Measurements from ENCODE around the gene UBE2V1.
"Not testable (repeated sequence)": the region's sequence is repeated elsewhere in the genome, so short reads cannot be mapped to it uniquely, and the experiment has no call there.

UBE2V1 gene

DNA sequence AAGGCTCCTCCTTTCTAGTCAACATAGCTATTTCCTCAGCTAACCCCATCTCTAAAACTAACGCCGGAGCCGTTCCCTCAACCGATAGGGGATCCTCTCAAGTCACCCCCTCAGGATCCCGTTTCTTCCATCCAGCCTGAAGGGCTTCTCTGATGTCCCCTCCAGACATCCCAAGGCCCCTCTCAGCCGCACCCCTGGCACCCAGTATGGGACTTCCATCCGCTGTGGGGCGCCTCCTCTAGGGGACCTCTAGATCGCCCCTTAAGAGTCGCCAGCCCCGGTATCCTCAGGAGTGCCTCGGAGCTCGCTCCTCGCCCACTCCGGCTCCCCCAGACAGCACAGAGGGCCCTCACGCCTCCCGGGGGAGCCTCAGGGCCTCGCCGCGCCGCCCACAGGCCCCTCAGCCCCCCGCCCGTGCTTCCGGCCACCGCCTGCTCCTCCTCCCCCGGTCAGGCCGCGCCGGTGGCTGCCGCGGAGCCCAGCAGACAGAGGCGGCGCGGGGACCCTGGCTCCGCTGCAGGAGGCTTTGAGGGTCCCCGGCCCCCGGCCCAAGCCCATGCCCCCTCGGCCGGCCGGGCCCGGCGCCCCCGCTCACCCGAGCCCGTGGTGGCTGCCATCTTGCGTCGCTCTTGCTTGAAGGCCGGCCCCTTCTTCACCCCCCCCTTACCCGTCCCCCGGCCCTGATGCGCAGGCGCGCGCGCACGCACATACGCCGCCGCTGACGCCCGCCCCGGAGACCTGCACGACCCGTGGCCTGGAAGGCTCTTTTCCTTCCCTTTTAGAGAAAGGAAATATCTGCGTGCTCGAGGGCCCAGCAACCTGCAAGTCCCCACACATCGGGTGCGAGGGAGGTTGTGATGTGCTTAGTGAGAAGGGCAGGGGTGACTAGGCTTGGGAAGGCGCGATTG is at the start of gene UBE2V1:
Gene UBE2V1 (minus strand): TSS at position 639 of the 908 bp plus-strand sequence. CDS start 22 bp downstream, at position 617.
- peak; percentile 96 for DNase-seq (ENCODE audit: low spot score)

DNA sequence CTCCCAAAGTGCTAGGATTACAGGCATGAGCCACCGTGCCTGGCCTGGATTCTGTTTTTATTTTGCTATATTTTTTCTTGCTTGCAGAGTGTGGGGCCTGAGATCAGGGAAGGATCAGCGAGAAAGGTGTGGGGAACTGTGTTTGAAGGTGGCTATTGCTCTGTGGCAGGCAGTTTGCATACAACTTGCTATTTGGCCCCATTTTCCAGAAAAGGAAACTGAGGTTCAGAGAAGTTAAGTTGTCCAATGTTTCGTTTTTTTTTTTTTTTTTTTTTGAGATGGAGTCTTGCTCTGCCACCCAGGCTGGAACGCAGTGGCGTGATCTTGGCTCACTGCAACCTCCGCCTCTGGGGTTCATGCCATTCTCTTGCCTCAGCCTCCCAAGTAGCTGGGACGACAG is 48.5 kb upstream of the UBE2V1 start:
- DNase-seq (ENCODE audit: low spot score): not testable (repeated sequence)

DNA sequence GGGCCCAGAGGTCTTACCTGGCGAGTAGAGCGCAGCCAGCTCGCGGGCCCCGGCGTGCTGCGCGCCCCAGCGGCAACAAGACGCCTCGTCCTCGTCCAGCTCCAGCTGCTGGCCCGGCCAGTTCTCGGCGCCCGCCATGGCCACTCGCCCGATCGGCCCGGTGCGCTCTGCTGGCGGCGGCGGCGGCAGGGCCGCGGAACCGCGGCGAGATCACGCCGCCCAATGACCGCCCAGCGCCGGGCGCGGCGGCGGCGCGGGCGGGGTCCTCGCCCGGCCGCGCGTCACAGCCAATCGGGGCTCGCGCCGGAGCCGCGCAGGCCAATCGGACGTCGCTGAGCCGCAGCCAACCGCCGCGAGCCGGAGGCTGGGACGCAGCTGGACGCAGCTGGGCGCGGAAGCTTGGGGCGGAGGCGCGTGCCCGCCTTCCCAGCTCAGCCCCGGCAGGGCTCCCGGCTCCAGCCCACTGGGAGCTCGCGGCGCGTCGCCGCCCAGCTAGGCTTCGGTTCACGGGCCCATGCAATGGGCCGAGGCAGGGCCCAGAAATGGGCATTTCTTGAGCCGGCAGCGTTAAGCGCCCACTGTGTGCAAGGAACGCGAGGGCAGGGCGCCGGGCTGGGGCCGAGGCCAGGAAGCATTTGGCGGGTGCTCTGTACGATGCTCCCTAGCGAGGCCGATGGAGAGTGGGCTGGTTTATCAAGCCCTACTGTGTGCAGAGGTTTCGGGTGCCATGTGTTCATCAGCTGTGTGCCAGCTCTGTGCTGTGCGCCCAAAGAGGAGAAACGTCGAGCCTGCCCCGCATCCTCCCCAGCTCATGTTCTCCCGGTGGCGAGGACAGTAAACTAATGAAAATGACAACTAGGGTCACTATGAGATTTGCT is 40.8 kb upstream of the UBE2V1 start, which contains the start of gene PEDS1:
Gene PEDS1 (minus strand): TSS at position 224 of the 878 bp plus-strand sequence. CDS start 86 bp downstream, at position 138.
- DNase-seq (ENCODE audit: low spot score): peak; percentile 99

DNA sequence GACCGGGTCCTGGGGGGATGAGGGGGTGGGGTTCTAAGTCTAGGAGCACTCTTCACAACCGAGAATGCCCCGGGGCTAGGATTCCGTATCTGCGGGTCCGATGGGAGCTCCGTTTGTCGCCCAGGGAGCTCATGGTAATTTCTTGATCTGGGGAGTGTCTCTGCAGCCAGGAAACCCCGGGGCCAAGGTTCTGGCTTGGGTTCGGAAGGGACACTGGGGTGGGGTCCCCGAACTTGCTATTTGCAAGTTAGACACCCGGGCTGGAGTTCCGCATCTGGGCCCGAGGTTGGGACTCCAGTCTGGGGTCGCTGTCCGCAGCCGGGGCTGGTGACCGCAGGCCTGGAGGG is 40.2 kb upstream of the UBE2V1 start:
- peak; percentile 30 for DNase-seq (ENCODE audit: low spot score)

DNA sequence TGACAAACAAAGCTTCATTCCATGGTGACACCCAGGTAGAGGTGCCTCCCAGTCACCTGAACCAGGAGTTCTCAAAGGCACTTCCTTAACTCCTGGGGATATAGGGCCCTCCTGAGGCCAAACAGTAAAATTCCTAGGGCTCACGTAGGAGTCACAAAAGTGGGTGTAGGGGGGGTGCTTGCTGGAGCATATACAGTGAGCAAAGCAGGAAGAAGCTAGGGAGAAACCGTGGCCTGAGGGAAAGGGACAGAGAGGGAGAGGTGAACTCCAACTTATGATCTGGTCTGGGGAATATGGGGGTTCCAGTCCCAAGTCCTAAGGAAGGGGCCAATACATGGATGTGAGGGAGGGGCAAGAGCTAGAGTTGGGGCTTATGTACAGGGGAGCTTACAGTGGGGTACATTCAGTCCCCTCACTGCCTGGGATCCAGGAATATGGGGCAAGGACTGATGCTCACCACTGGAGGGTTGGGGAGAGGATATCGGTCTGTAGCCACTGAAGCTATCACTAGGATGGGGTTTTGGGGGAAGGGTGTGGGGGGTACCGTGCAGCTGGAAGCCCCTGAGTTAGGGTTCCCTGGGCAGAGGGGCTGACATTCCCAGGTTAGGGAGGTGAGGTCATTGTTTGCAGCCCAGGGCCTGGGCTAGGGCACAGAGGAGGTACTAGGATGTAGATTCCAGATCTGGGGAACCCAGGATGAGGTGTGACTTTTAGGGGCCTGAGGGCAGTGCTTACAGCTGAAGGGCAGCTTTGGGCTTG is 39.6 kb upstream of the UBE2V1 start:
- DNase-seq (ENCODE audit: low spot score): peak; percentile 30

DNA sequence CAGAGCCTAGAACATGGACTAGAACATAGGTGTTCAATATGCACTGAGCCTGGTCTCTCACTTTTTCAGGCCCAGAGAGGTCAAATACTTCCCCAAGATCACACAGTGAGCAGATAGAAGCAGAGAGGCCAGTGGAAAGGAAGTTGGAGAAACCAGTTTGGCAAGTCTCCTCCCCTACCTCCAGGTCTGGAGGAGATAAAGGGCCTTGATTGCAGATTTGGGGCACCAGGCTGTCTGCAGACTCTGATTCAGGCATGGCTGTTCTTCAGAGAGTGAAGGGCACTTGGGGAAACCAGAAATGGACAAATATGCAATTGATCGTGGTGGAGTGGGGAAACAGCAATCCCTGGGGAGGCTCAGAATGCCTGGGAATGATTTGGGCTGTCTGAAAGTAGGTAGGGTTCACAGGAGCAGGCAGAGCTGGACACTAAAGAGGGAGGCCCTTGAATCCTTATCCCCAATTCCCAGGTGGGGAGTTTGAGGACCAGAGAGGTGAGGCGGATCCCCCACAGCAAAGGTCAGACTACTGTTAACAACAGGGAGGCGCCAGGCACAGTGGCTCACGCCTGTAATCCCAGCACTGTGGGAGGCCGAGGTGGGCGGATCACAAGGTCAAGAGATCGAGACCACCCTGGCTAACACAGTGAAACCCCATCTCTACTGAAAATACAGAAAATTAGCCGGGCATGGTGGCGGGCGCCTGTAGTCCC is 38.2 kb upstream of the UBE2V1 start:
- DNase-seq (ENCODE audit: low spot score): no peak

DNA sequence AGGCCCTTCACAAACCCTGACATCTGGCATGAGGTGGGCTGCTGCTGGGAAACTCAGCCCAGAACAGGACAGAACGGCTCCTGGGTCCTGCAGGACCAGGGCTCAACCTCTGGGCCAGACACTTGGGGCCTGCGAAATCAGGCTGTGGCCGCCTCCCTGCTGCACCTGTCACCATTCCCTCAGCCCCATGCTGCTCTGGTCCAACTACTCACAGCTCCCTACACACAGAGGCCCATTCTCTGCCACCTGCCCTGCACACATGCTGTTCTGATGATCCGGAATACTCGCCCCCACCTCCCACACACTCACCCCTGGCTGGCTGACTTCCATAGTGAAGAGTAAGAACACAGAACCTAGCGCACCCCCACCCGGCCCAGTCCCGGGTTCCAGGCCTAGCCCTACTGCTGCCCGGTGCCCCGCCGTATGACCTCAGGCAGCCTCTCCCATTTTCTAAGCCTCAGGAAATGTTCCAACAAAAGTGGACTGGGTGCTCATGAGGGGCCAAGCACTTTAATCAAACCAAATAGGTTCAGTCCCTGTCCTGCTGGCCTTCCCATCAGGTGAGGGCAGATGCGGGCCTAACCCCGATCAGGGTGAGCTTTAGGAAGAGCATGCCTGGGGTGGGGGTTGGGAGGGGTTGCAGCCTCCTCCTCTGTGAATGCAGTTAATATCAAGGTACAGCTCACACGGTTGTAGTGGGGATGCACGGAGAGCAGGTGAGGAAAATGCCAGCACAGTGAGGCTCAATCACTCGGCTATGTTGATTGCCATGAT is 36.7 kb upstream of the UBE2V1 start:
- no peak for DNase-seq (ENCODE audit: low spot score)

DNA sequence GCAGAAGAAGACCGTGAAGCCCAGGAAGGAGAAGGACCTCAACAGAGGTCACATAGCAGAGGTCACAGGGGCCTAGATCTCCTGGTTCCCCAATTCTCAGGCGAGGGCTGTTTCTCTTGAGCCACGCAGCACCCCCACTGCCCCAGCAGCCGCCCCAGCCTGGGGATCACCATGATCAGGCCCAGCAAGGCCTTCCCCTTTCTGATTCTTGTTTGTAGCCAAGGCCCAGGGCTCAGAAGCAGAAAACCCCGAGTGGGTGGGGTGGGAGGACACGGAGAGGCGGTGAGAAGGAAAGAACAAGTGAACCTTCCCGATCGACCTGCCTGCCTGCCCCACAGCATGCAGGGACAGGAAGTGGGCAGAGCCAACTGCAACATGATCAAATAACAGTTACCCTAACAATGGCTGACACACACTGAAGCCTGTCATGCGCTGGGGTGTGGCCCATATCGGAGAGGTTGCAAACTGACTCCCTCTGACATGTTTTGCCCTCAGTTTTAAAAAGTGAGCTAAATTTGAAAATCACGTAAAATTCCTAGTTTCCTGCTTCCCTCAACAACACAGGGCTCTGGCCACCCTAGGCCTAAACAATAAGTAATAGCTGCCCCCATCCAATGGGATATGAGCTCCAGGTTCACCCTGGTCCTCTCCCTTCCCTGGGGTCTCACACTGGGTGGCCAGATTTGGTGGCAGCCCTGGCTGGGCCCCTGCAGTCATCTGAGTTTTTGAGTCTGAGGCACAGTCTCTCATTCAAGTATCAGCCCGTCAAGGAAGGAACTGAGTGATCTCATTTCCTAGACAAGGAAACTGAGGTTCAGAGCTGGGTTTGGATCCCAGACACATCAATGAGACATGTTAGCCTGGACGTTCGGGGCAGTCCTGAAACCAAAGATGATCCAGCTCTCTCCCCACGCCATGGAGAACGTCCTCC is 34.0 kb upstream of the UBE2V1 start:
- no peak for DNase-seq (ENCODE audit: low spot score)

DNA sequence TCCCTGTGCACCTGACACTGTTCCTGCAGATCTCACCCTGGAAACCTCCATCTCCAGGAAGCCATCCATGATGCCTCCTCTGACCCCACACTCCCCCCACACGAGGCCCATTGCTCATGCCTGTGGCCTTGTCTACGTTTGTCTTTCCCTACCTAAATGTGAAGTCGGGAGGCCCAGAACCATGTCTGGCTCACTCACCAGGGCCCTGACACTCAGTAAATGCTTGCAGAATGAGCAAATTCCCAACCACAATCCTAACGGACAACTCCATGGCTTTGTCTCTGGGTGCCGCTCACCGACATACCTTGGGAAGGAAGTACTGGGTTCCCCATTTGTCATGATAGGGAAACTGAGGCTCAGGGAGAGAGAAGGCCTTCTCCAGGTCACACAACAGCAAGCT is 33.3 kb upstream of the UBE2V1 start:
- DNase-seq (ENCODE audit: low spot score): no peak

DNA sequence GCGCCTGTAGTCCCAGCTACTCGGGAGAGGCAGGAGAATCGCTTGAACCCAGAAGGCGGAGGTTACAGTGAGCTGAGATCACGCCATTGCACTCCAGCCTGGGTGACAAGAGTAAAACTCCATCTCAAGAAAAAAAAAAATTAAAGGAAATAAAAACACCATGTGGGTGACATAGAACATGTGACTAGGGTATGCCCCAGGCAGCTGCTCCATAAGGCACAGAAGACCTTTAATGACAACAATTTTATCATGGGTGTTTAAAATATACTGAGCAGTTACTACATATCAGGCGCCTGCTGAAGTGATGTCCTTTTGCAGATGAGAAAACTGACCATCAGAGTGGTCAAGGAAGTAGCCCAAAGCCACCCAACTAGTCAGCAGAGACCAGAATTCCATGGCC is 32.6 kb upstream of the UBE2V1 start:
- no peak for DNase-seq (ENCODE audit: low spot score)

DNA sequence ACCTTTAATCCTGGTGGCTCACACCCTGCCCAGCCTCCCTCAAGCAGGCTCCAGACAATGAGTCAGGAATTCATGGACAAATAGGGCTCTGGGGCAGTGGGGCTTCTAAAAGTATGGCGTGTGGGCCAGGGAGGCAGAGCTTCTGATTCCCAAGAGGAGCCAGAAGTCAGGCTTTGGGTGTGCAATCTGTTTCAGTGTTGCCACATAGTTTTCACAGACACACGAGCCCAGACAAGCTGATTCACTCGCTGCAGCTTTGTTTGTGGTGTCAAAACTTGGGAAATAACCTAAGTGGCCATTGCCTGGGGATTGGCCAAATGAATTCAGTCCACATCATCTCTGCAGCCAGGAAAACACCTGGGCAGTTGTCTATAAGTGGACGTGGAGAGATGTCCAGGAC is 31.4 kb upstream of the UBE2V1 start:
- DNase-seq (ENCODE audit: low spot score): peak; percentile 81

DNA sequence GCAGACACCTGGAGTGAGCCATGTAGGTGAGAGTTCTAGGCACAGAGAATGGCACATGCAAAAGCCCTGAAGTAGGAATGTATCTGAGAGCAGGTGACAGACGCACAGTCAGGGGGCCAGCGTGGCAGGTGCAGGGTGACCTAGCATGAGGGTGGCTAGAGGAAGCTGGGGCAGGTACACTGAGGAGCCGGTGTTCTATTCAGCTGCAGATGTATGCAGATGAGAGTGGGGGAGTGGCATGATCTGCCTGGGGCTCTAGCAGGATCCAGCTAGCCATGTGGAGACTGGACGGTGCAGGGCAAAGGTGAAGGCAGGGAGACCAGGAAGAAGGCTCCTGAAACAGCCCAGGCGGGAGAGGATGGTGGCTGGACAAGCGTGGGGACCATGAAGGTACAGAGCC is 29.9 kb upstream of the UBE2V1 start:
- DNase-seq (ENCODE audit: low spot score): no peak

DNA sequence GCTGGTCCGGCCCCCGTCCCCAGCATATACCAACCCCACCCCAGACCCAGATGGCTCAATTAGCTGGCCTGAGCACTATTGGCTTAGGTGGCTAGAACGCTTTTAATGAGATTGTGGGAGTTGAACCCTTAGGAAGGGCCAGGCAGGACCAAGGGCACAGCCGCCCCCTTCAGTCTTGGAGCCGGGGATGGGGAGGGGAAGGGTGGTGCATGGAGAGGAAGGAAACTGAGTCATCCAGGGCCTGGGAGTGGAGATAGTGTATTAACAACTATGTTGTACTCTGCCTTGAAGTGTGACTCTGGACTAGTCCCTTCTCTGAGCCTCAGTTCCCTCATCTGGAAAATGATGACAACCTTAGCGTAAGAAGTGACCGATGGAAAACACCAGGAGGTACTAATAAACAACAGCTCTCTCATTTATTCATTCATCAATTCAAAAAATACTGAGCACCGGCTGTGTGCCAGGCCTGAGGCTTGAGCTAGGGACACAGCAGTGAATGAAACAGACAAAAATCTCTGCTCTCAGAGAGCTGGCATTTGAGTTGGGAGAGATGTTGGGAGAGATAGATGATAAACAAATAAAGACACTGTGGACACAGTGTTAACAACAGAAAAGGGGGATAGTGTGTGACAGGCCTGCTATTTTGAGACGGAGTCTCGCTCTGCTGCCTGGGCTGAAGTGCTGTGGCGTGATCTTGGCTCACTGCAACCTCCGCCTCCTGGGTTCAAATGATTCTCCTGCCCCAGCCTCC is 29.0 kb upstream of the UBE2V1 start:
- no peak for DNase-seq (ENCODE audit: low spot score)

DNA sequence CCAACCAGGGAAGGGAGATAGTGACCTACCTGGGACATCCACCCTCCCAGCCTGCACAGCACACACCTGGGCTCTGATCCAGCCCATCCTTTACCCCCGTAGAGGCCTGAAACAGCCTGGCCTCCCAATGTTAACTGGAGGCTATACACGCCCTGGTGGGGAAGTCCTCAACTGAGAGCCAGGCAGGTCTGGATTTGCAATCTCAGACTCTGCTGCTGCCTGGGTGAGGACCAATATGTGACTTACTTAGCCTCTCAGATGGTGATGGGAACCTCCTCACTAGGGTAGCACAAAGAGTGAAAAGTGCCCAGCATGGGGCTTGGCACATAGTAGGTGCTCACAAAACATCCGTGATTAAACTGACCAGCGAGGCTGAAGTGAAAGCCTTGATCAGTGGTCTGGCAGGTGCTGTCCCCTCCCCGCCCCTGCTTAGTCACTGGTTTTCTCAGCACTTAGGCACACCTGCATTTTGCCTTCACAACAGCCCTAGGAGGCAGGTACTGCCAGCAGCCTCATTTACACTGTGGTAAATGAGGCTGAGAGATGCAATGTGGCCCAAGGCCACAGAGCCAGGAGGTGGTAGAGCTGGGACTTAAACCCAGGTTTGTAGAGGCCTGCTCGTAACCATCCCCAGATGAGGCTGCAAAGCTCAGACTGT is 28.2 kb upstream of the UBE2V1 start:
- no peak for DNase-seq (ENCODE audit: low spot score)

DNA sequence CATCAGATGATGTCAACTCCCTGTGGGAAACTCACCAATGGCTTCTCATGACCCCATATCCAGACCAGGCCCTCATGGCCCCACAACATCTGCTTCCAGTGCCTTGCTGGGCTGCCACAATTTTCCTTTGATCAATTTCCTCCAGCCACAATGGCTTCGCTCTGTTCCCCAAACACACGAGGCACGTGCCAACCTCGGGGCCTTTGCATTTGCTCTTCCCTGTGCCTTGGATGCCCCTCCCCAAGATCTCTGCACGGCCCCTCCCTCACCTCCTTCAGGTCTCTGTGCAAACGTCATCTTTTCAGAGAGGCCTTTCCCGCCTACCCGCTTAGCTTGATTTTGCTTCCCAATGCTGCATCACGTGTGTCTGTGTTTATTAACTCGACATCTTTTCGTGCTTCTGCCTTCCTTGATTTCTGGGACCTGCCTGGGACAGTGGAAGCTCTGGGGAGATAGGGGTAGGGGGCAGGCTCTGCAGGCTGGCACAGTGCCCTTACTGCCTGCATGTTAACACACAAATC is 27.4 kb upstream of the UBE2V1 start:
- no peak for DNase-seq (ENCODE audit: low spot score)

DNA sequence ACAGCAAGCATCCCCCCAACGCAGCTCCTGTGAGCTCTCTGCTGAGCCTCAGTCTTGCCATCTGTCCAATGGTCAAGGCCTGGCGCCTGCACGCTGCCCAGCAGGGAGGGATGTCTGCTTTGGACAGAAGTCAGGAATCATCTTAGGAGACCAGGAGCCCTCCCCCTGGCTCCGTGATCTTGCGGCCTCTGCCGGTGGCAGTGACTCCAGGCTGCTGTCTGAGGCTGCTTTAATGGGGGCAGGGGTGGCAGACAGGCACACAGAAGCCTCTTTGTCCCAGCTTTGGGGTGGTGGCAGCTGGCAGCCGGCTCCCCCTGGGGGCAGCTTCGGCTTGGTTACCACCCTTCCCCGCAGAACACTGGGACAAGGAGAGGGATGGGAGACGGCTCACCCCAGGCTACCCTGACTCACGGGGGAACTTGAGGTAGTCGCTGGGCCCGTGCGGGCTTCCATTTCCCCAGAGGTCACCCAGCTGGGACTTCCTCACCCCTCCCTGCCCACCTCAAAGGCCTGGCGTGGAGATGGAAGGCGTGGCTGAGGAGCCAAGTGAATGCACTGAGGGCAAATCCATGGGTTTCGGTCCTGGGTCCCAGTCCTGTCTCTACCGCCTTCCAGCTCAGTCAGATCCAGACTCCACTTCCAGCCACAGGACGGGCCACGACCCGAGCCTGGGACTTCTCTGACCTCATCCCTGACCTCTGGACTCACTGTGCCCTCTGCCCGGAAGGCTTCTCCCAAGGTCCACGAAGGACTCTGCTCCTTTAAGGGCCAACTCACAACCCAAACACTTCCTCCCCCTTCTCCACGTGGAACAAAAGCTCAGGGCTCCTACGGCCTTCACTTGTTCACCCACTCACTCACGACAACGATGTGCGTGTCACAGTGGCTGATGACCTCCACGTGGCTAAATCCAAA is 25.8 kb upstream of the UBE2V1 start:
- no peak for DNase-seq (ENCODE audit: low spot score)

DNA sequence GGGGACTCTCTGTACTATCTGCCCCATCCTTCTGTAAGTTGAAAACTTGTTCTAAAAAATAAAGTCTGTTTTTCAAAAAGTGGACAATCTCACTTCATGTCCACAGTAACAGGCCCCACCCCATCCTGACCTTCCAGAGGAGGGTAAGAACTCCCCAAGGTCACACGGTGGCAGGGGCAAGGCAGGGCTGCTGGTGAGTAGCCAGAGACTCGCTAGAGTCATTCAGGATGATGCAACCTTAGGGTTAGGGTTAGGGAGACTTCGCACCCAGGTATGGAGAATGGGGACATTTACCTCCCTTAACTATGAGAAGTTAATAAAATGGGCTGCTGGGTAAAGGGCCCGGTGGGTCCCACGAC is 25.1 kb upstream of the UBE2V1 start:
- no peak for DNase-seq (ENCODE audit: low spot score)

All from AG08396 (cell line).